Inferior parietal cortex (tissue), 1 donor: ENCODE measurements around the gene CXCL5.
"Not testable (repeated sequence)": the region's sequence is repeated elsewhere in the genome, so short reads cannot be mapped to it uniquely, and the experiment has no call there.

Source experiments
- DNase-seq: peaks from one replicate; pipeline ENCODE4 v3.0.0-alpha.2; 2016; ENCODE audit errors: extremely low spot score

Gene CXCL5

DNA sequence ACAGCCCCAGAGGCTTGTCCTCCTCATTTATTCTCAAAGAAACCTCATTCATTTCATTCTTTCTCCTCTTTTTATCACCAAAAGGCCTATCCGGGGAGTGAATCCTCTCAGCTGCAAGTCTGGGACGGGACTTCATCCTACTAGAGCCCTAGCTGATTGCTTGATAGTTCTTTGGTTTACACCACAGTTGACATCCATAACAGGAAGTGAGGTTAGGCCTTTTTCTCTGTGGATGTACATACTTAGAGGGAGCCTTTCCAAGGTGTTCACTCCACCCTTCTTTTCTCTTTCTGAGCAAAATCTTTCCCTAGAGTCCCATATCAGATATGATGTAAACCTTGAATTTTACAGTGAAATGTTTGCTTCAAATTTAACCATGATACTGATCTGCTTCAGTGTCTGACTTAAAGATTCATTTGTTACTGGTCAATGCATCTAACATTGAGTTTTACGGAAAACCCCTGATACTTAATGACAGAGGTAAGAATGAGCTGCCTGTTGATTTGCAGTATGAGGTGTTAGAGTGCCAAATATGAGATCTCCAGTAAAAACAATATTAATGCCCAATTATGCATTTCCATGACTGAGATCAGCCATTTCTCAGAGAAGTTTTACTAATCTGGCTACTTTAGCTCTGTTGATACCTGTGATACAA lies 16.8 kb upstream of the CXCL5 start:
- DNase-seq = no peak

- no peak for DNase-seq
Measured at GRCh38 chr4:74014332-74014731, 15.9 kb upstream of the CXCL5 start.

DNA sequence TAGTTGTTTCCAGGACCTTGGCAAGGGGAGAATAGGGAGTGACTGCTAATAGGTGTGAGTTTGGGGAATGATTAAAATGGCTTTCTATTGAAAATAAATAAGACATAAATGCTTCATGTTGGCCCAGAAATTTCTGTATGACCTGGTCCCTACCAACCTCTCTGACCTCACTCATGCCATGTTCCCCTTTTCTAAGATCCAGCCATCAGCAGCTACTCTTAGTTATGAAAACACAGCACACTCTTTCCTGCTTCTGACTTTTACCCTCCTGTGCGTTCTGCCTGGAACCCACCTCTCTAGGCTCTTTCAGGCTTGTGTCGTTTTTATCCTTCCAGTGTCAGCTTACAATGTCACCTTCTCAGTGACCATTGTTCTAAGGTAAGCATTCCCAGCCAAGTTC lies 14.8 kb upstream of the CXCL5 start:
- no peak for DNase-seq

GRCh38 chr4:74012130-74012529 lies 13.7 kb upstream of the CXCL5 start:
- DNase-seq = no peak

DNA sequence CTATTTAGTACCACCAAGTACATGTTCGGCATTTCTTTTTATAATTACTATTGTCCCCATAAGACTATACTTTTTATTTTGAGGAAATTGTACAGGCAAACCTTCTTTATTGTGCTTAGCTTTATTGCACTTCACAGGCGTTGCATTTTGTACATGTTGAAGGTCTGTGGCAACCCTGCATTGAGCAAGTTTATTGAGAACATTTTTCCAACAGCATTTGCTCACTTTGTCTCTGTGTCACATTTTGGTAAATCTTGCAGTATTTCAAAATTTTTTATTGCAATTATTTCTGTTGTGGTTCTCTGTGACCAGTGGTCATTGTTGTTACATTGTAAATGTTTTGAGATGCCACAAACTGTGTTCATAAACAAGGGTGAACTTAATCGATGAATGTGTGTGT lies 10.8 kb upstream of the CXCL5 start:
- DNase-seq = no peak

- no peak for DNase-seq
Measured at GRCh38 chr4:74006009-74006476, 7.6 kb upstream of the CXCL5 start.

DNA sequence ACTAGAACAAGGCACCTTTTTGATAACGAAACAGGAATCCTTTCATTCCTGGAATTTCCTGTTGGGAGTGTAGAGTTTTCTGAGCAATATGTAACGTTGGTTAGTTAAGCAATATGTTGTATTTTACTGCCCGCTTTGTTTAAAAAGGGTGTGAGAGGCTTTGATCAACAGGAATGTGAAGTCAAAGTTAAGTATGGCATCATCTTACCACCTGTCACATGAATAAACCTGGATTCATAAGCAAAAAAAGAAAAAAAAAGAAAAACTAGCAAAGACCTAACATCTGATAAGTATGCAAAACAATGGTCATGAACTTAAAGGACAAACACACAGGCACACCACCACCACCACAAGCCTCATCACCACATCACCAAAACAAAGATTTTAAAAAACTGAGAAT lies 7.1 kb upstream of the CXCL5 start:
- DNase-seq = no peak

DNA sequence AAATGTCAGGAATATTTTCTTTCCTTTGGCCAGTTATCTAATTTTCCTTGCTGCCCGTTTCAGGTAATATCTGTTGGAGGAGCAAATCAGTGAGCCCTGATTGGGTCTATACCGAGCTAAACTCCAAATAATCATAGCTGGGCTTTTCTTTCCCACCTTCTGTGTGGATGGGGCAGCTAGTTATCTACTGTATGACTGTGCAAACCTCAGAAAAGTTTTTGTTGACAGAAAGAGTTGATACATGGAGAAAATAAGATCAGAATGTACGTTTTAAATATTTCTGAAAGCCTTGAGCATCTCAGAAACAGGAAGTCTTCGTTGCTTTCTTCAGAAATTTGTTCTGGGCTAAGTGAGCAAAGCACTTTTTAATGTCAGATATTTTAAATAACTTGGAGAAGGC lies 6.2 kb upstream of the CXCL5 start:
- DNase-seq = no peak

GRCh38 chr4:74000301-74000700 lies 1.8 kb upstream of the CXCL5 start:
- no peak for DNase-seq

- no peak for DNase-seq
Measured at GRCh38 chr4:73992050-73992449, 6.4 kb downstream of the CXCL5 start.

DNA sequence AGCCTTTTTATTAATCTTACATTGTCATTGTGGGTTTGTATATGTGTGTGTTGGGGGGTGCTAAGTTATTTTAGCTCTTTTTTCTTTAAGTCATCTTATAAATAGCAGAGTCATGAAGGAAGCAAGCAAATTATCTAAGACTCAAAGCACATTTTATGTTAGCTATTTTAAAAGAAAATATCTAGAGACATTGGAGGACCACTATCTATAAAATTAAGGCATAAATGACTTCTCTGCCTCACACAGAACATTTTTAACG lies 6.8 kb downstream of the CXCL5 start:
- DNase-seq = no peak

DNA sequence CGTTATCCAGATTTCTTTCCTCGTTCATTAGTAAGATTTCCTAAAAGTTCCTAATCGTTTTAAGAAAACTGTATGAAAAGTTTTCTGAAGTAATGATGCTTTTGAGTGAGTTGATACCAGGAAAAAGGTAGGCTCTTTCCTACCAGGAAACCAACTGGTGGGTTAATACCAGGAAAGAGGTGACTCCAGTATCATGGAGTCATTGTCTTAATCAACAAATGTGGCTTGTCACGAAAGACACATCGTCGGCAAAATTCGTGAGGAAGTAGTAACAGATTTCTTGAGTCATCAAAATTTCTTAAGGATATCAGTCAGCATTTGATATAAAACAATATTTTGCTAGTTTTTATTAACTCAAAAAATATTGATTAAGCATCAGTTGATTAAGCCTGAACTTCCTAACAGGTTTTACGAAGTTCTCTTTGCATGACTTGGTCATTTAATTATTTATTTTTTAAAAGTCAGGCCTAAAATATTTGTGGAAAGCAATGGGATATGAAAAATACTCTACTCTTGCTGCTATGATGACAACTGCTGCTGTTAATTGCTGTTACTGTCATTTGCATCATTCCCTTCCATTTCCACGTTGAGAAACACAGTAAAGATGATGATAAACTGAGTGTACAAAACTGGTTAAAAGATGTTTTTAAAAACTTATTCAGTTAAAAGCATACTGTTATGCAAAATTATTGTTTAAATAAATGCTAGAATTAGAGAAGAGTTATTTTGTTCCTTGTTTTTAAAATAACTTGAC lies 7.3 kb downstream of the CXCL5 start:
- no peak for DNase-seq

GRCh38 chr4:73989928-73990327 lies 8.5 kb downstream of the CXCL5 start:
- DNase-seq = no peak

- DNase-seq = no peak
Measured at GRCh38 chr4:73989031-73989430, 9.4 kb downstream of the CXCL5 start.

GRCh38 chr4:73988061-73988460 lies 10.4 kb downstream of the CXCL5 start, which contains the start of gene PPBP:
Gene PPBP, minus strand, starts transcription at chr4:73988190. Its CDS starts 87 bp downstream, at chr4:73988103.
- DNase-seq = no peak

- no peak for DNase-seq
Measured at GRCh38 chr4:73985528-73985852, 13.0 kb downstream of the CXCL5 start.

GRCh38 chr4:73984736-73985527 lies 13.5 kb downstream of the CXCL5 start:
- DNase-seq = no peak

GRCh38 chr4:73981175-73981574 lies 17.3 kb downstream of the CXCL5 start:
- not testable (repeated sequence) for DNase-seq

DNA sequence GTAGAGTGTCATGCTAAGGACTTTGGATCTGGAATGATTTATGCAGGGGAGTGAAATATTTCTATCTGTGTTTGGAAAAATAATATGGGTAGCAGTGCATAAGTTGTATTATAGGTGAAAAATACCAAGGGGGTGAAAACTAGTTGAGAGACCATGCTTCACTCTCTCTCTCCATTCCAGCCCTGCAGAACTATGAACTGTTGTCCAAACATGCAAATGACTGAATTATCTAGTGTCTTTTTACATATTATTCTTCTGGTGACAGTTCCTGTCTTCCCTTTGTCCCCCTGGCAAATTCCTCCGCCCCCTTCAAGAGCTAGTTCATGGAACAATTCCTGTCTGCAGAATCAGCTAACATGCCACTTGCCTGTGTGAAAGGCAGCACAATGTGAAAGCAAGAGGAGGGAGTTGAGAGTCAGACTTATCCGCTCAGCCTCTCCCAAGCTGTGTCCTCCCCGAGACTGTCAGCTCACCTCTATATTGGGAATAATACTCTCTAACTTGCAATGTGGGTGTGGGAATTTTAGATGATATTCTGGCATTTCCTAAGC lies 19.0 kb downstream of the CXCL5 start:
- DNase-seq = no peak

- DNase-seq = no peak
Measured at GRCh38 chr4:73978886-73979285, 19.6 kb downstream of the CXCL5 start.

DNA sequence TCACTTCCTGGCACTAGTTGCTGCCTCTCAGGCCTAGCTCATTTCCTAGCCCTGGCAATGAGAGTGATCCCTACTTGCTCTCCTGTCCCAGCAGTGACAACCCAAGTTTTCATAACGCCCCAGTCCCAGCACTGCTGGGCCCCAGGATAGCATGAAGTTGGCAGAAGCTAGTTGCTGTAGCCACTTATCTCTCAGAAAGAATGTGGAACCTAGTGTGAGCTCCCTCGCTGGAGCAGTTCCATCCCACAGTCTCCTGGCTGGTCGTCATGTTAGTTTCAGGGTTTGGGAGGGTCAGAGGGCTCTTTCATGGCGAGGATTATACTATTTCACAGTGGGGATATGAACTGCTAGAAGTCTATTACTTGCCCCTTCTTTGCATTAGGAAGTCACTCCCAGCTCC lies 21.8 kb downstream of the CXCL5 start:
- DNase-seq = no peak

DNA sequence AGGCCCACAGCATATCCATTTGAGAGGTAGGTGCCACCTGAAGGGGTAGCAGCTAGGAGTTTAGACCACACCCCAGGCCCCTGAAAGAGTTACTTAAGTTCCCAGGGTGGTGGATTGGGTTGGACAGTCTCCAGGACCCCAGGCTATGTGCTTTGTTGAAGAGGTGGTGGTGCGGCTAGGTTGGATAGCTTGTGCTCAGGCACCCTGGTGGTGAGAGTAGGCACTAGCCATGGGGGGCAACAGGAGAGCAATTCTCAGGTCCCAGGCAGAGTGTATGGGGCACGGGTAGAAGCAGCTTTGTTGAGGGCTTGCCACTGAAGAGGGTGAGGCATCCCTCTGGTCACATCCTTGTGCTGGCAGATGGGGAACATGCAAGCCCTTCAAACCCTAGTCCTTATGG lies 22.3 kb downstream of the CXCL5 start:
- DNase-seq = no peak

DNA sequence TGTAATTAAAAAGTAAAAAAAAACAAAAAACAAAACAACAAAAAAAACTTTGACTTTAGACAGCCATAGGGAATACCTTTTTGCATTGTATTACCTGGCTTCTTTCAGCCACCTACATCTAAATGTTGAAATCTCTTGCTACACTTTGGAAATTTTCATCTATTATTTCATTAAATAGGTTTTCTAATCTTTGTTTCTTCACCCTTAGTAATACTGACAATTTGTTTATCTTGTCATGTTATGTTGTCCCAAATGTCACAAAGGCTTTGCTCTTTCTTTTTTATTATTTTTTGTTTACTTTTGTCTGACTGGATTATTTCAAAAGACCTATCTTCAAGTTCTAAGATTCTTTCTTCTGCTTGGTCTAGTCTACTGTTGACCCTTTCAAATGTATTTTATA lies 24.1 kb downstream of the CXCL5 start:
- DNase-seq = no peak
